GM23248 (cell line): Measurements from ENCODE around the gene PLXNA1.

Source experiments
- EZH2 ChIP-seq: fragments of 200-600 bp; sonication (generic); IDR thresholded peaks from 2 replicates; pipeline ENCODE4 v1.6.1; 2018; ENCODE audit warnings: antibody characterized with exemption, mild to moderate bottlenecking; ENCODE audit not compliant: insufficient read depth, poor library complexity, severe bottlenecking
- EZH2phosphoT487 ChIP-seq: fragments of 200-600 bp; sonication (generic); IDR thresholded peaks from 2 replicates; pipeline ENCODE4 v1.6.1; 2018; ENCODE audit warnings: antibody characterized with exemption, moderate library complexity, mild to moderate bottlenecking, low read depth; ENCODE audit not compliant: insufficient read depth

GRCh38 chr3:126971891-126972351, 11.0 kb upstream of the PLXNA1 start:
- TF ChIP-seq EZH2, result no peak
- TF ChIP-seq EZH2phosphoT487, result no peak
